ENCODE results near the gene AGXT2.

- TF ChIP-seq, protein P1, sequence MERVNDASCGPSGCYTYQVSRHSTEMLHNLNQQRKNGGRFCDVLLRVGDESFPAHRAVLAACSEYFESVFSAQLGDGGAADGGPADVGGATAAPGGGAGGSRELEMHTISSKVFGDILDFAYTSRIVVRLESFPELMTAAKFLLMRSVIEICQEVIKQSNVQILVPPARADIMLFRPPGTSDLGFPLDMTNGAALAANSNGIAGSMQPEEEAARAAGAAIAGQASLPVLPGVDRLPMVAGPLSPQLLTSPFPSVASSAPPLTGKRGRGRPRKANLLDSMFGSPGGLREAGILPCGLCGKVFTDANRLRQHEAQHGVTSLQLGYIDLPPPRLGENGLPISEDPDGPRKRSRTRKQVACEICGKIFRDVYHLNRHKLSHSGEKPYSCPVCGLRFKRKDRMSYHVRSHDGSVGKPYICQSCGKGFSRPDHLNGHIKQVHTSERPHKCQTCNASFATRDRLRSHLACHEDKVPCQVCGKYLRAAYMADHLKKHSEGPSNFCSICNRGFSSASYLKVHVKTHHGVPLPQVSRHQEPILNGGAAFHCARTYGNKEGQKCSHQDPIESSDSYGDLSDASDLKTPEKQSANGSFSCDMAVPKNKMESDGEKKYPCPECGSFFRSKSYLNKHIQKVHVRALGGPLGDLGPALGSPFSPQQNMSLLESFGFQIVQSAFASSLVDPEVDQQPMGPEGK (CRISPR knock-in tag; IDR thresholded peaks at IDR 0.05; ENCODE audit: borderline replicate concordance) = no peak
- TF ChIP-seq ZFP3 (CRISPR knock-in tag; IDR thresholded peaks at IDR 0.05) (no peak), ZNF70 (CRISPR knock-in tag; IDR thresholded peaks at IDR 0.05) (no peak), ZNF565 (CRISPR knock-in tag; conservative IDR thresholded peaks at IDR 0.05; ENCODE audit: low read depth) (no peak), ARNTL (CRISPR knock-in tag; IDR thresholded peaks at IDR 0.05; ENCODE audit: borderline replicate concordance, low read depth) (no peak), RARB (CRISPR knock-in tag; IDR thresholded peaks at IDR 0.05) (no peak), ZFP30 (CRISPR knock-in tag; IDR thresholded peaks at IDR 0.05) (no peak), CREB5 (CRISPR knock-in tag; IDR thresholded peaks at IDR 0.05; ENCODE audit: low read depth) (no peak), ESRRG (CRISPR knock-in tag; IDR thresholded peaks at IDR 0.05) (no peak), ISL1 (CRISPR knock-in tag; IDR thresholded peaks at IDR 0.05) (no peak), TCF4 (CRISPR knock-in tag; IDR thresholded peaks at IDR 0.05; ENCODE audit: borderline replicate concordance) (no peak), TOX (CRISPR knock-in tag; IDR thresholded peaks at IDR 0.05; ENCODE audit: borderline replicate concordance) (no peak), ZNF8 (CRISPR knock-in tag; IDR thresholded peaks at IDR 0.05) (no peak), CSRNP3 (CRISPR knock-in tag; IDR thresholded peaks at IDR 0.05) (no peak)
Measured at GRCh38 chr5:35001842-35002241, 45.9 kb downstream of the AGXT2 start.
